ENCODE measurements around the gene DNM3.

DNA sequence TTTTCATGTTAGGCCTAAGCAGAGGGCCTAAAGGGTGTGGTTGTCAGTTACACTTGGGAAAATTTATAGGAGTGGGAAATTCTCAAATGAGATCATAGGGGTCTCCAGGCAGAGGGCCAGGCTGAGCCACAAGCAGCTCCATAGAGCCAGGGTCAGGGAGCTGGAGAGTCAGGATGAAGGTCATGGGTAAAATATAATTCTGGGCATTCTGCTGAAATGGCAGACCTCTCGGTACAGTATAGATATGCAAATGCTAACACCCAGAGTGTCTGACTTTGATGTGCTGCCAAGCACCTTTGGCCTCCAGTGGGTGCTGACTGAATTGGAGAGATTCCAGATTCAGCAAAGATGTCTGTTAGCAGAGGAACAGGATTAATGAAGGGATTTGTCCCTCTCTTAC lies 40.1 kb downstream of the DNM3 start:
- TF ChIP-seq EP300 (IDR thresholded peaks at IDR 0.05; ENCODE audit: borderline replicate concordance) (no peak), TEAD4 (IDR thresholded peaks at IDR 0.05) (no peak), TAF1 (IDR thresholded peaks at IDR 0.05; ENCODE audit: low read depth) (no peak), YY1 (IDR thresholded peaks at IDR 0.05; ENCODE audit: low read depth) (no peak)
